IPS-18a (cell line): ENCODE data around the gene ANKRD28.

ENCODE experiments used
- H3K27ac ChIP-seq: one replicate; pipeline ENCODE4 v1.5.1; 2013; ENCODE audit warnings: low read length
- H3K27me3 ChIP-seq: one replicate; pipeline ENCODE4 v1.6.1; 2013; ENCODE audit warnings: mild to moderate bottlenecking, low read length; ENCODE audit not compliant: control insufficient read depth, insufficient read depth
- H3K36me3 ChIP-seq: one replicate; pipeline ENCODE4 v1.6.1; 2013; ENCODE audit warnings: low read depth, low read length; ENCODE audit not compliant: control insufficient read depth
- H3K4me1 ChIP-seq: one replicate; pipeline ENCODE4 v1.6.1; 2013; ENCODE audit warnings: low read depth, low read length; ENCODE audit not compliant: control insufficient read depth
- H3K4me3 ChIP-seq: one replicate; pipeline ENCODE4 v1.5.1; 2013; ENCODE audit warnings: low read length
- H3K9ac ChIP-seq: one replicate; pipeline ENCODE4 v1.6.1; 2013; ENCODE audit warnings: mild to moderate bottlenecking, low read length, moderate library complexity
- H3K9me3 ChIP-seq: one replicate; pipeline ENCODE4 v1.6.1; 2013; ENCODE audit warnings: low read depth, low read length; ENCODE audit not compliant: control insufficient read depth

ANKRD28 gene

GRCh38 chr3:15800780-15801179 lies 3.0 kb upstream of the ANKRD28 start:
- peaks cover 33% of the 10 kb centered on the region for H3K4me1 ChIP-seq

GRCh38 chr3:15800327-15800726 lies 2.5 kb upstream of the ANKRD28 start:
- no peak overlapping the region for H3K4me3 ChIP-seq
- peaks cover 33% of the 10 kb centered on the region for H3K4me1 ChIP-seq
- no peak overlapping the region for H3K9ac ChIP-seq
- H3K36me3 ChIP-seq, result no peaks in the 10 kb centered on the region
- H3K9me3 ChIP-seq, result no peaks in the 10 kb centered on the region
- no peaks in the 10 kb centered on the region for H3K27me3 ChIP-seq
- H3K27ac ChIP-seq, result no peak overlapping the region

More at GRCh38 chr3:15800780-15801179, 3.0 kb upstream of the ANKRD28 start:
- Histone ChIP-seq H3K9me3 (no peaks in the 10 kb centered on the region), H3K4me3 (no peak overlapping the region), H3K36me3 (no peaks in the 10 kb centered on the region), H3K27me3 (no peaks in the 10 kb centered on the region), H3K27ac (no peak overlapping the region), H3K9ac (no peak overlapping the region)

GRCh38 chr3:15798533-15799245 lies 910 bp upstream of the ANKRD28 start:
- no peaks in the 10 kb centered on the region for H3K9me3 ChIP-seq
- no peak overlapping the region for H3K4me3 ChIP-seq
- H3K9ac ChIP-seq, result no peak overlapping the region
- H3K27me3 ChIP-seq, result no peaks in the 10 kb centered on the region
- no peak overlapping the region for H3K27ac ChIP-seq
- H3K36me3 ChIP-seq, result peaks cover 4% of the 10 kb centered on the region
- H3K4me1 ChIP-seq, result peaks cover 31% of the 10 kb centered on the region

GRCh38 chr3:15796771-15797641 lies 773 bp downstream of the ANKRD28 start:
- Histone ChIP-seq H3K36me3 (peaks cover 7% of the 10 kb centered on the region), H3K4me3 (peak overlapping the region; percentile 44), H3K9me3 (no peaks in the 10 kb centered on the region), H3K27me3 (no peaks in the 10 kb centered on the region), H3K9ac (peak overlapping the region; percentile 51), H3K27ac (peak overlapping the region; percentile 52), H3K4me1 (peaks cover 31% of the 10 kb centered on the region)

- Histone ChIP-seq H3K4me1 (peaks cover 31% of the 10 kb centered on the region), H3K27me3 (no peaks in the 10 kb centered on the region), H3K4me3 (no peak overlapping the region), H3K36me3 (peaks cover 9% of the 10 kb centered on the region), H3K9me3 (no peaks in the 10 kb centered on the region), H3K27ac (no peak overlapping the region), H3K9ac (no peak overlapping the region)
These were observed 1.4 kb downstream of the ANKRD28 start for GRCh38 chr3:15796331-15796730.

GRCh38 chr3:15795651-15796308 lies 2.0 kb downstream of the ANKRD28 start:
- peaks cover 2% of the 10 kb centered on the region for H3K9me3 ChIP-seq
- H3K4me3 ChIP-seq, result no peak overlapping the region
- H3K9ac ChIP-seq, result no peak overlapping the region
- H3K4me1 ChIP-seq, result peaks cover 31% of the 10 kb centered on the region
- H3K27ac ChIP-seq, result no peak overlapping the region
- H3K36me3 ChIP-seq, result peaks cover 9% of the 10 kb centered on the region
- H3K27me3 ChIP-seq, result no peaks in the 10 kb centered on the region

- no peaks in the 10 kb centered on the region for H3K27me3 ChIP-seq
- no peak overlapping the region for H3K4me3 ChIP-seq
- H3K27ac ChIP-seq, result no peak overlapping the region
- H3K4me1 ChIP-seq, result peaks cover 27% of the 10 kb centered on the region
- H3K9me3 ChIP-seq, result peaks cover 2% of the 10 kb centered on the region
- no peak overlapping the region for H3K9ac ChIP-seq
- H3K36me3 ChIP-seq, result peaks cover 9% of the 10 kb centered on the region
These were observed 2.7 kb downstream of the ANKRD28 start for GRCh38 chr3:15794842-15795650.

GRCh38 chr3:15794303-15794771 lies 3.4 kb downstream of the ANKRD28 start:
- Histone ChIP-seq H3K27ac (no peak overlapping the region), H3K4me3 (no peak overlapping the region), H3K4me1 (peaks cover 27% of the 10 kb centered on the region), H3K27me3 (no peaks in the 10 kb centered on the region), H3K36me3 (peaks cover 9% of the 10 kb centered on the region), H3K9me3 (peaks cover 2% of the 10 kb centered on the region), H3K9ac (no peak overlapping the region)

GRCh38 chr3:15791525-15791924 lies 6.3 kb downstream of the ANKRD28 start:
- Histone ChIP-seq H3K4me3 (no peak overlapping the region), H3K36me3 (peaks cover 9% of the 10 kb centered on the region), H3K9me3 (peaks cover 2% of the 10 kb centered on the region), H3K9ac (no peak overlapping the region), H3K27ac (no peak overlapping the region), H3K4me1 (peaks cover 9% of the 10 kb centered on the region), H3K27me3 (no peaks in the 10 kb centered on the region)

GRCh38 chr3:15787941-15788340 lies 9.8 kb downstream of the ANKRD28 start:
- H3K4me3 ChIP-seq, result no peak overlapping the region
- H3K4me1 ChIP-seq, result no peaks in the 10 kb centered on the region
- H3K27me3 ChIP-seq, result no peaks in the 10 kb centered on the region
- no peak overlapping the region for H3K27ac ChIP-seq
- no peak overlapping the region for H3K9ac ChIP-seq
- H3K36me3 ChIP-seq, result peaks cover 5% of the 10 kb centered on the region
- peaks cover 2% of the 10 kb centered on the region for H3K9me3 ChIP-seq

- Histone ChIP-seq H3K9ac (no peak overlapping the region), H3K36me3 (peaks cover 5% of the 10 kb centered on the region), H3K27me3 (no peaks in the 10 kb centered on the region)
These were observed 10.3 kb downstream of the ANKRD28 start for GRCh38 chr3:15787526-15787925.

More at GRCh38 chr3:15787526-15787925, 10.3 kb downstream of the ANKRD28 start:
- H3K4me1 ChIP-seq, result no peaks in the 10 kb centered on the region
- H3K9me3 ChIP-seq, result peaks cover 2% of the 10 kb centered on the region
- no peak overlapping the region for H3K27ac ChIP-seq
- no peak overlapping the region for H3K4me3 ChIP-seq
